Astrocyte (in vitro differentiated cells and primary cell): ENCODE data around the gene LMOD3.

Source experiments
- EZH2 ChIP-seq: IDR thresholded peaks from 2 replicates; pipeline ENCODE4 v1.6.1; 2012; ENCODE audit warnings: mild to moderate bottlenecking, low read length, inconsistent platforms; ENCODE audit not compliant: insufficient read depth
- TF ChIP-seq, protein P1 (sequence below): IDR thresholded peaks from 2 replicates; pipeline ENCODE4 v1.5.1; 2011; ENCODE audit warnings: low read depth, mild to moderate bottlenecking, inconsistent platforms, low read length, moderate library complexity; ENCODE audit not compliant: insufficient read depth

DNA sequence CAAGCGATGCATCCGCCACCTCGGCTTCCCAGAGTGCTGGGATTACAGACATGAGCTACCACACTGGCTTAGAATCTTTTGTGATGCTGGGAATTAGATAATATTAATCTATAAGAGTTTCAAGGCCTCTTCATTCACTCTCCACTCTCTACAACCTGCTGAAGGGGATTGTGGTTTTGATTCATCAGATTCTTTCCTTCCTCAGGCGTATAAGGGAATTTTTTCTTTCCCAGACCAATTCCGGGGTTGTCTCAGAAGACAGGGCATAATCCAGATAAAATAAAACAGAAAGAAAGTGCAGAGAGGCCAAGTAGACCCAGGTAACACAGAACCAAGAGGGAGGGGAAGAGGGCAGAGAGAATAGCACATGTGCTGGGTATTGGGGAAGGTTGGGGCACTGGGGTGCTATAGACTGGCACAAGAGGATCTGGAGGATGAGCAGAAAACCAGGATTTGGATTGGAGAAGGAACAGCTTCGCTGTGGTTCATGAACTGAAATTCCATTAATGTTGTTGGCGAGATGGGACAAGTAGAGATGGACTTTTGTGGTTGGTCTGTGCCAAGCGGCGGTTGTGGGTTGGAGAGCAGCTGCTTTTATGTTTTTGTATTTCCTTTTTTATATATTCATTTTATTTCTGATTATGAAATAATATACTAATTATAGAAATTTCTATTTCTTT is 24.8 kb downstream of the LMOD3 start:
- TF ChIP-seq EZH2, result no peak
- TF ChIP-seq, protein P1, sequence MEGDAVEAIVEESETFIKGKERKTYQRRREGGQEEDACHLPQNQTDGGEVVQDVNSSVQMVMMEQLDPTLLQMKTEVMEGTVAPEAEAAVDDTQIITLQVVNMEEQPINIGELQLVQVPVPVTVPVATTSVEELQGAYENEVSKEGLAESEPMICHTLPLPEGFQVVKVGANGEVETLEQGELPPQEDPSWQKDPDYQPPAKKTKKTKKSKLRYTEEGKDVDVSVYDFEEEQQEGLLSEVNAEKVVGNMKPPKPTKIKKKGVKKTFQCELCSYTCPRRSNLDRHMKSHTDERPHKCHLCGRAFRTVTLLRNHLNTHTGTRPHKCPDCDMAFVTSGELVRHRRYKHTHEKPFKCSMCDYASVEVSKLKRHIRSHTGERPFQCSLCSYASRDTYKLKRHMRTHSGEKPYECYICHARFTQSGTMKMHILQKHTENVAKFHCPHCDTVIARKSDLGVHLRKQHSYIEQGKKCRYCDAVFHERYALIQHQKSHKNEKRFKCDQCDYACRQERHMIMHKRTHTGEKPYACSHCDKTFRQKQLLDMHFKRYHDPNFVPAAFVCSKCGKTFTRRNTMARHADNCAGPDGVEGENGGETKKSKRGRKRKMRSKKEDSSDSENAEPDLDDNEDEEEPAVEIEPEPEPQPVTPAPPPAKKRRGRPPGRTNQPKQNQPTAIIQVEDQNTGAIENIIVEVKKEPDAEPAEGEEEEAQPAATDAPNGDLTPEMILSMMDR, result no peak
